Endothelial cell of umbilical vein (primary cell): ENCODE measurements around the gene METTL26. TPM values are rescaled to one million over a fixed set of nuclear protein-coding genes. Genes with fewer than 3 reads are reported as not detected.

ENCODE experiments used
- BruUV-seq: library from RNA; stranded (reverse); fragments of 400-500 nt; replicated peaks from 2 replicates; lab custom pipeline; 2021; lab: Mats Ljungman, UMichigan
- CTCF ChIA-PET: fragments of 300-600, 350-600 bp; sonication (Branson Sonifier 250); formaldehyde crosslinking; loops from one replicate; lab custom pipeline; 2021; ENCODE audit warnings: antibody characterized with exemption, inconsistent platforms; lab: Charles Lee
- POLR2A ChIA-PET: fragments of 300-600, 350-600 bp; sonication (Branson Sonifier 250); formaldehyde crosslinking; loops from one replicate; lab custom pipeline; 2021; ENCODE audit warnings: antibody characterized with exemption, inconsistent platforms; lab: Charles Lee
- DNase-seq: peaks from one replicate; pipeline ENCODE4 v3.0.0-alpha.2; 2011; ENCODE audit warnings: low read depth, low spot score
- FAIRE-seq: peaks from 2 replicates; lab custom pipeline; 2011; peaks lifted over from hg19 to GRCh38; lab: Jason Lieb, UNC
- H2AFZ ChIP-seq: 2 replicates; pipeline ENCODE4 v1.6.0; 2012; ENCODE audit warnings: low read depth, low read length, control low read depth, inconsistent platforms
- H3K27ac ChIP-seq: 2 replicates; pipeline ENCODE4 v1.5.1; 2011; ENCODE audit warnings: low read depth, mild to moderate bottlenecking, control low read depth, low read length, moderate library complexity; ENCODE audit not compliant: insufficient read depth
- H3K27me3 ChIP-seq, 2 experiments: 2 replicates each; pipeline versions ENCODE4 v1.6.0 to v1.6.1; 2011; ENCODE audit warnings: low read length in 2 of 2, mixed read lengths in 1 of 2; ENCODE audit not compliant: control insufficient read depth in 2 of 2, insufficient read depth in 2 of 2
- H3K36me3 ChIP-seq, 2 experiments: 2 replicates in 1 of 2; 3 replicates in 1 of 2; pipeline ENCODE4 v1.5.1; 2011; ENCODE audit warnings: low read length in 2 of 2, mild to moderate bottlenecking in 1 of 2, moderate library complexity in 1 of 2; ENCODE audit not compliant: control insufficient read depth in 2 of 2, insufficient read depth in 2 of 2; ENCODE audit errors: extremely low read depth in 1 of 2
- H3K4me1 ChIP-seq: 3 replicates; pipeline ENCODE4 v1.5.1; 2011; ENCODE audit warnings: mild to moderate bottlenecking, low read length; ENCODE audit not compliant: control insufficient read depth, insufficient read depth; ENCODE audit errors: extremely low read depth
- H3K4me2 ChIP-seq: 2 replicates; pipeline ENCODE4 v1.6.1; 2011; ENCODE audit warnings: low read length, control low read depth, mixed read lengths; ENCODE audit not compliant: insufficient read depth
- H3K4me3 ChIP-seq, 3 experiments: fragments of 200-600 bp in 1 of 3; sonication (generic), shearing (Covaris generic) in 1 of 3; replicated peaks in 1 of 3; 2 replicates each; pipeline ENCODE4 v1.5.1; 2011 to 2016; ENCODE audit warnings: control low read depth in 3 of 3, low read length in 3 of 3, mild to moderate bottlenecking in 2 of 3, inconsistent platforms in 1 of 3, low read depth in 1 of 3, moderate library complexity in 1 of 3; ENCODE audit not compliant: insufficient read depth in 1 of 3
- H3K79me2 ChIP-seq: 2 replicates; pipeline ENCODE4 v1.6.0; 2012; ENCODE audit warnings: low read length, inconsistent platforms; ENCODE audit not compliant: control insufficient read depth, insufficient read depth
- H3K9ac ChIP-seq: replicated peaks from 2 replicates; pipeline ENCODE3; 2011; ENCODE audit warnings: low read length, control low read depth; ENCODE audit not compliant: insufficient read depth; ENCODE audit errors: extremely low read depth
- H3K9me1 ChIP-seq: replicated peaks from 3 replicates; pipeline ENCODE4 v1.6.0; 2011; ENCODE audit warnings: mild to moderate bottlenecking, low read length; ENCODE audit not compliant: control insufficient read depth, insufficient read depth; ENCODE audit errors: extremely low read depth
- H3K9me3 ChIP-seq: replicated peaks from 2 replicates; pipeline ENCODE4 v1.5.1; 2012; ENCODE audit warnings: low read length, inconsistent platforms; ENCODE audit not compliant: control insufficient read depth, insufficient read depth
- H4K20me1 ChIP-seq: replicated peaks from 2 replicates; pipeline ENCODE3; 2011; ENCODE audit warnings: mild to moderate bottlenecking, low read length; ENCODE audit not compliant: control insufficient read depth, insufficient read depth; ENCODE audit errors: extremely low read depth
- EZH2 ChIP-seq: IDR thresholded peaks from 2 replicates; pipeline ENCODE4 v1.6.1; 2012; ENCODE audit warnings: borderline replicate concordance, low read depth, mild to moderate bottlenecking, moderate library complexity, low read length, inconsistent platforms; ENCODE audit not compliant: severe bottlenecking
- FOS ChIP-seq: IDR thresholded peaks from 2 replicates; pipeline ENCODE4 v1.6.1; 2011; ENCODE audit warnings: mild to moderate bottlenecking, low read length, moderate library complexity, borderline replicate concordance; ENCODE audit not compliant: insufficient read depth
- GATA2 ChIP-seq: IDR thresholded peaks from 2 replicates; pipeline ENCODE4 v1.7.0; 2011; ENCODE audit warnings: low read depth, mild to moderate bottlenecking, moderate library complexity, mixed read lengths, low read length; ENCODE audit not compliant: insufficient read length, insufficient read depth
- JUN ChIP-seq: IDR thresholded peaks from 2 replicates; pipeline ENCODE4 v1.6.1; 2011; ENCODE audit warnings: borderline replicate concordance, low read depth; ENCODE audit not compliant: insufficient read length, insufficient read depth
- MYC ChIP-seq: IDR thresholded peaks from one replicate; pipeline ENCODE4 v1.6.1; 2011; ENCODE audit warnings: mild to moderate bottlenecking, low read depth, low read length
- POLR2A ChIP-seq: IDR thresholded peaks from 2 replicates; pipeline ENCODE4 v1.6.1; 2012; ENCODE audit warnings: low read depth, mild to moderate bottlenecking, control low read depth, low read length
- POLR2AphosphoS5 ChIP-seq: IDR thresholded peaks from 2 replicates; pipeline ENCODE4 v1.6.1; 2012; ENCODE audit warnings: low read depth, mild to moderate bottlenecking, control low read depth, low read length, moderate library complexity; ENCODE audit not compliant: insufficient read depth
- dilution Hi-C: fragments of 300-500 bp; cut with MboI; formaldehyde crosslinking; loops from one replicate; pipeline ENCODE4 v1.15.0; 2019; ENCODE audit warnings: low sequenced_read_pairs; ENCODE audit not compliant: extremely low pct_ligation_motif_present
- intact Hi-C: fragments of 100-400 bp; cut with micrococcal nuclease; formaldehyde crosslinking; loops from one replicate; pipeline ENCODE4 v1.10.0; 2022
- polyA plus RNA-seq, 4 experiments: library from polyadenylated mRNA; depleted of rRNA in 3 of 4; stranded (reverse) in 3 of 4; unstranded in 1 of 4; fragments of >200 nt; gene quantifications; 2 replicates each; pipeline versions ENCODE4 v1.2.1 to v1.2.3, GENCODE V29; 2011 to 2012; ENCODE audit warnings: missing spikeins in 1 of 4
- total RNA-seq: library from RNA; stranded (reverse); gene quantifications from 2 replicates; pipeline ENCODE4 v1.2.3, GENCODE V29; 2021
- TF ChIP-seq, protein P1 (sequence below), 2 donors: IDR thresholded peaks; 1 replicate in 1 of 2; 2 replicates in 1 of 2; pipeline ENCODE4 v1.5.1; 2011; ENCODE audit warnings: low read length in 2 of 2, mild to moderate bottlenecking in 2 of 2, moderate library complexity in 2 of 2, control low read depth in 1 of 2, inconsistent platforms in 1 of 2, low read depth in 1 of 2; ENCODE audit not compliant: insufficient read depth in 1 of 2; ENCODE audit errors: extremely low read depth in 1 of 2
- TF ChIP-seq, protein P2 (sequence below): IDR thresholded peaks from 2 replicates; pipeline ENCODE4 v1.6.1; 2011; ENCODE audit not compliant: insufficient read depth, insufficient read length

METTL26 gene
- total and polyA plus RNA-seq, 2 donors (not counting 3 experiments of a cell fraction or from before 2014, with no cell fraction given) = 114 to 138 TPM

DNA sequence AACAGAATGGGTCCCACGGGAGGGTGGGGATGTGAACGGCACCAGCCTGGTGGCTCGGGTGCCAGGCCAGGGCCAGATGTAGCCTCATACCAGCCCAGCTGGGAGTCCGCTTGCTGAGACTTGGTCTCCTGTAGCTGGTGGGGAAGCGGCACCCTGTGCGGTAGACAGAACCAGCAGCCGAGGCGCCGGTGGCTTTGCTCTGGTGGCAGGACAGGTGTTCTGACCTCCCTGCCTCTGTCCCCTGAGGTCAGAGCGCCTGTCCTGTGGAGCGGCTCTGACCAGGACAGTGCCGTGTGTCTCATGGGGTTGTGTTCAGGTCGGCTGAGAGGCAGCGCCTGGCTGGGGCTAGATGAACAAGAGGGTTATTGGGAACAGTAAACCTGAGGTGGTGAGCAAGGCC lies 26.1 kb downstream of the METTL26 start:
- no peak for FAIRE-seq
- H4K20me1 ChIP-seq = no peaks in the 10 kb centered on the region
- no peaks in the 10 kb centered on the region for H3K9me1 ChIP-seq
- CTCF ChIA-PET = interaction anchor here (0.7 to 2.0 kb wide), 6 partner anchors 8 to 31 kb away, joined by 3 to 9 read pairs (median 3); partner anchors contain the start of gene RAB40C
- no peak overlapping the region for H3K27ac ChIP-seq
- H3K4me2 ChIP-seq = no peak overlapping the region
- no peaks in the 10 kb centered on the region for H3K27me3 ChIP-seq
- H3K4me3 ChIP-seq = no peak overlapping the region
- H3K9ac ChIP-seq = no peak overlapping the region
- POLR2A ChIA-PET = no interaction called here
- dilution Hi-C loops (no loop called here), intact Hi-C loops (no loop called here)
- H3K4me1 ChIP-seq = no peaks in the 10 kb centered on the region
- no peak for DNase-seq
- TF ChIP-seq FOS = no peak
- TF ChIP-seq EZH2 = no peak
- TF ChIP-seq, protein P1, sequence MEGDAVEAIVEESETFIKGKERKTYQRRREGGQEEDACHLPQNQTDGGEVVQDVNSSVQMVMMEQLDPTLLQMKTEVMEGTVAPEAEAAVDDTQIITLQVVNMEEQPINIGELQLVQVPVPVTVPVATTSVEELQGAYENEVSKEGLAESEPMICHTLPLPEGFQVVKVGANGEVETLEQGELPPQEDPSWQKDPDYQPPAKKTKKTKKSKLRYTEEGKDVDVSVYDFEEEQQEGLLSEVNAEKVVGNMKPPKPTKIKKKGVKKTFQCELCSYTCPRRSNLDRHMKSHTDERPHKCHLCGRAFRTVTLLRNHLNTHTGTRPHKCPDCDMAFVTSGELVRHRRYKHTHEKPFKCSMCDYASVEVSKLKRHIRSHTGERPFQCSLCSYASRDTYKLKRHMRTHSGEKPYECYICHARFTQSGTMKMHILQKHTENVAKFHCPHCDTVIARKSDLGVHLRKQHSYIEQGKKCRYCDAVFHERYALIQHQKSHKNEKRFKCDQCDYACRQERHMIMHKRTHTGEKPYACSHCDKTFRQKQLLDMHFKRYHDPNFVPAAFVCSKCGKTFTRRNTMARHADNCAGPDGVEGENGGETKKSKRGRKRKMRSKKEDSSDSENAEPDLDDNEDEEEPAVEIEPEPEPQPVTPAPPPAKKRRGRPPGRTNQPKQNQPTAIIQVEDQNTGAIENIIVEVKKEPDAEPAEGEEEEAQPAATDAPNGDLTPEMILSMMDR (IDR thresholded peaks at IDR 0.05; ENCODE audit: extremely low read depth in 1 of 2, insufficient read depth in 1 of 2, low read depth in 1 of 2, low read length in 2 of 2) = no peak
- TF ChIP-seq JUN = no peak
- TF ChIP-seq, protein P2, sequence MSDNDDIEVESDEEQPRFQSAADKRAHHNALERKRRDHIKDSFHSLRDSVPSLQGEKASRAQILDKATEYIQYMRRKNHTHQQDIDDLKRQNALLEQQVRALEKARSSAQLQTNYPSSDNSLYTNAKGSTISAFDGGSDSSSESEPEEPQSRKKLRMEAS = no peak
- TF ChIP-seq POLR2AphosphoS5 = no peak
- TF ChIP-seq GATA2 = no peak
- no peak for TF ChIP-seq MYC
- no peak for TF ChIP-seq POLR2A
- BruUV-seq = no TSS peak
- no peak overlapping the region for H2AFZ ChIP-seq
- no peaks in the 10 kb centered on the region for H3K36me3 ChIP-seq
- no peaks in the 10 kb centered on the region for H3K9me3 ChIP-seq
- H3K79me2 ChIP-seq = peaks cover 1% of the 10 kb centered on the region
